GM18502 (cell line): ENCODE data around the gene PKDCC.
"Not testable (repeated sequence)": the region's sequence is repeated elsewhere in the genome, so short reads cannot be mapped to it uniquely, and the experiment has no call there.

Source experiments
- ATAC-seq: cut with Tn5 transposase; IDR thresholded peaks from one replicate; pipeline ENCODE4 v1.9.1; 2021; ENCODE audit warnings: mild to moderate bottlenecking; ENCODE audit not compliant: unreplicated experiment, poor library complexity

Gene PKDCC

DNA sequence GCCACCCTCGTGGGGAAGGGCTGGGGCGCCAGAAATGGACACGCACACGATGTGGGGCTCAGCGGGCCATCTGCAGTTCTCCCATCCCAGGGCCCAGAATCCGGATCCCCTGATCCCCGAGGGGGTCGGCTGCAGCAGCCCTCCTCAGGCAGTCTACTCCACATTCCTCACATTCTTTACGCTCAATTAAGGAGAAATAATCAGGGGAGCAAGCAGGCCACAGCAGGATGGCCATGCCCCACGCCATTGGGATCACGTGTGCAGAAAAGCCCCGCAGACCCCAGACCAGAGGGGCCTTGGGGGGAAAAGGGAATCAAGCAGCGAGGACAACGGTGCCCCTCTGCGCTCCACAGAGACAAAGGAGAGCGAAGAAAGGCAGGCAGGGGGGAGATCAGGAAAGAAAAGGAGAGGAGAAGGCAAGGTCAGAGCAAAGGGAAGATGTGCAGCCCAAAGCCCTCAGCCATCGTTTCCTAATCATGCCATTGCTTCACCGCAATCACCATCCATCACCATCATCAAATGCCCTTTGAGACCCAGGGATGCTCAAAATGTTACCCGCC is 17.5 kb upstream of the PKDCC start:
- ATAC-seq = no peak

DNA sequence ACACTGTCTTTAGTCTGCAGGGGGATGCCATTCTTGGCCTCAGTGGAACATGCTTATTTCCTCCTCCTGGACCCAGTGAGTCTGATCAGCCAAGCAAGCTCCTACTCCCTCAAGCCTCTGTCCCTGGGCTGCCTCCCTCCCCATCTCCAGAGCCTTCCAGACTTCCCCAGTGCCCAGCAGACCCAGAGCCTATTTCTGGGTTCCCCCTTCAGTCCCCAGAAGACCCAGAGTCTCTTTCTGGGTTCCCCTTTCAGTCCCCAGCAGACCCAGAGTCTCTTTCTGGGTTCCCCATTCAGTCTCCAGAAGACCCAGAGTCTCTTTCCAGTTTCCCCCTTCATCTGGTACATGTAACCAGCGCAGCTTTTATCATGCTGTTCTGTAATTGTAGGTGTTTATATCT is 17.0 kb upstream of the PKDCC start:
- no peak for ATAC-seq

DNA sequence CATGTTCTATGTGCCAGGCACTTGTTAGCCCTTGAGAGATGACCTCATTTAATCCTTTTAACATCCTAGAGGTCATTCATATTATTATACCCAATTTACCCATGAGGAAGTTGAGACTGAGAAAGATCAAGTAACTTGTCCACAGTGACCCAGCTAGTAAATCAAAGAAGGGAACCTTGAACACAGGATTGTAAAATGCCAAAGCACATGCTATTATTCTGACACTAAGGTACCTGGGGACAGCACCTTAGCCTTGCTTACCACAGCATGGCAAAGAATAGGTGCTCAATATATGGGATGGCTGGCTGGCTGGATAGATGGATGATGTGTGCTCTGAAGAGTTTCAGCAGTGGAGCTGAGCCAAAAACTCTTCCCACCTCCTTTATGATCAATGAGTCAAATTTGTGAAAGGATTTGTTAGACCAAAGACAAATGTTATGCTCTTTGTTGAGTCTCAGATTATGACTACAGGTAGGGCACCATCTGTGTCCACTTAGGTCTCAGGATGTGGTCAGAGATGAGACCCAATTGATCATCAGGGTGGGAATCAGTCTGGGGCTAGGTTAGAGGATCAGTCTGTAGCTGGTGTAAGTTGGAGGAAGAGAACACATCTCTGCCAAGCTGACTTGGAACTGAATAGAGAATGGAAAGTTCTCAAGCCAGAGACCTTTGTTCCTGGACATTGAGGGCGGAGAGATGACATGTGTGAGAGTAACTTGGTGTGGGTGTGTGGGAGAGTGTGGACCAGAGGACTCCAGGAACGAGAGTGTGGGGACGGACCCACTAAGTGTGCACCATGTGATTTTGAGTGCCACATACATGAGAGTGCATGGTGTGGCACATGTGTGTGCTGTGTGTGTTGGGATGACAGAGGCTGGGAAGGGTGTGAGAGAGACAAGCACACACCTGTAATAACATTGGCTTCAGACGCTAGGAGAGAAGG is 16.3 kb upstream of the PKDCC start:
- ATAC-seq = no peak

DNA sequence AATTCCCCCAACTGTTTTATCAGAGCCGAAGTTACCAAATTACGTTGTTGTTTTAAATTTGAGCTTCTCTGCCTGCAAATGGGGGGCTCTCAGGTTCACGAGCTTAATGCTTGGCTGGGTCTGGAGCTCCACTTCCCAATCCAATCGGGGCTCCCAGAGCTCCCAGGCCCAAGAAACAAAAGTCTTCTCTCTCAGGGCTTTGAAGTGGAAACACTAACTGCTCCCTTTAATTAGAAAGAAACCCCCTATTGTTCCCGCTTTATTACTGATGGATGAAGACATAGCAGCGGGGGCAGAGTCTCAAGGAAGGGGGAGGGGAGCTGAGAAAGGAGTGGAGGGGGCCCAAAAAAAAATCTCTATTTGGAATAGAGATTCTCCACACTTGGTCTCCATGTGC is 15.6 kb upstream of the PKDCC start:
- no peak for ATAC-seq

DNA sequence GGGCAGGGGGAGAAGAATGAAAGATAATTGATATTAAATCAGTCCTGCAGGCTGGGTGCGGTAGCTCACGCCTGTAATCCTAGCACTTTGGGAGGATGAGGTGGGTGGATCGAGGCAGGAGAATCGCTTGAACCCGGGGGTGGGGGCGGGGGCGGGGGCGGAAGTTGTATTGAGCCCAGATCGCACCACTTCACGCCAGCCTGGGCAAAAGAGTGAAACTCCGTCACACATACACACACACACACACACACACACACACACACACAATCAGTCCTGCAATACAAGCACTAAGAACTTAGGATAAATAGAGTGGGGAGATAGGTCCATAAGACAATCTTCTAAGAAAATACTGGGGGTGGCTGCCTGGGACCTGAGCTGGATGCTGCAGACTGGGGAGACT is 15.1 kb upstream of the PKDCC start:
- no peak for ATAC-seq

DNA sequence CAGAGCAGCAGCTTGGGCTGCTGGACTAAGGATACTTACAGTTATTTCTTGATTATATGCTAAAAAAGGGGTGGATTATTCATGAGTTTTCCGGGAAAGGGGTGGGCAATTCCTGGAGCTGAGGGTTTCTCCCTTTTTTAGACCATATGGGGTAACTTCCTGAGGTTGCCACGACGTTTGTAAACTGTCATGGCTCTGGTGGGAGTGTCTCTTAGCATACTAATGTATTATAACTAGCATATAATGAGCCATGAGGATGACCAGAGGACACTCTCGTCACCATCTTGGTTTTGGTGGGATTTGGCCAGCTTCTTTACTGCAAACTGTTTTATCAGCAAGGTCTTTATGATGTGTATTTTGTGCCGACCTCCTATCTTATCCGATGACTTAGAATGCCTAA is 13.7 kb upstream of the PKDCC start:
- ATAC-seq = not testable (repeated sequence)

DNA sequence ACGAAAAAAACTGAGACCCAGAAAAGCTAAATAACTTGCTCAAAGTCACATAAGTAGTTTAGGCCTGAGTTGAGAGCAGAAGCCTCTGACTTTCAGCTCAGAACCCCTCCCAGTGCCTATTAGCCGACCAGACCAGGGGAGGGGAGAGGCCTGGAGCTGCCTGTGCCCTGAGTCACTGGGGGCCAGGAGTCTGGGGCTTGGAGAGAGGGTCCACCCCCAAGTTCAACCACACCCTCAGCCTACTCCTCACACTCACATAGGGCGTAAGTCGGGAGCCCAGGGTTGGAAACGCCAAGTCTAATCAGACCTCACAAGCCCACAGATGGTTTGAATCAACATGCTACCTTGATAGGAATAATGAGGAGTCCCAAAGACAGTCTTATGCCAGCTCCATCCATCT is 12.6 kb upstream of the PKDCC start:
- no peak for ATAC-seq

DNA sequence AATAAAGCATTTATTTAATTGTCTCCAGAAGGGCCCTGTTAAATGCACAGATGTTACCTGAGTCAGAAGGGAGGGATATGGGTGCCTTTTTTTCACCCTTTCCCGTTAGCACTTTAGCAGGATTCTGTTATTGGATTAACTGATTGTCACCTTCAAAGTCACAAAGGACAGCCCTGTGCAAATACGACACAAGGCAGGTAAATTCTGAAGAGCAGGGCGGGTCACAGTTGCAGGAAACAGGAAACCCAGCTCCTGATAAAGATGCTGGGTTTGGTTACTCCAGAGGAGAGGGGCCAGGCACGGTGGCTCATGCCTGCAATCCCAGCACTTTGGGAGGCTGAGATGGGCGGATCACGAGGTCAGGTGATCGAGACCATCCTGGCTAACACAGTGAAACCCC is 11.4 kb upstream of the PKDCC start:
- ATAC-seq = no peak

DNA sequence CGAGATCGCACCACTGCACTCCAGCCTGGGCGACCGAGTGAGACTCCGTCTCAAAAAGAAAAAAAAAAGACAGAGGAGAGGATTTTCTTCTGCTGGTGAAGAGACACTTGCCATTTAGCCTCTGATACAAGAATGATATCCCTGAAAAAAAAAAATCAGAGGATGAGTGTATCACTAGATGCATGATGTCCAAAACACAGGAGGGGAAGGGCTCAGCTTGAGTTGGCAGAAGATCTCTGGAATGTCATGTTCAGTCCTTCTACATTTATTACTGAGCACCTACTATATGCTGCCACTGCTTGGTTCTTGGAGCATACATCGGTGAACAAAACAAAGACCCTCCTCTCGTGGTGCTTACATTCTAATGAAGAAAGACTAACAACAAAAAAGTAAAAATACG is 10.9 kb upstream of the PKDCC start:
- ATAC-seq = no peak

DNA sequence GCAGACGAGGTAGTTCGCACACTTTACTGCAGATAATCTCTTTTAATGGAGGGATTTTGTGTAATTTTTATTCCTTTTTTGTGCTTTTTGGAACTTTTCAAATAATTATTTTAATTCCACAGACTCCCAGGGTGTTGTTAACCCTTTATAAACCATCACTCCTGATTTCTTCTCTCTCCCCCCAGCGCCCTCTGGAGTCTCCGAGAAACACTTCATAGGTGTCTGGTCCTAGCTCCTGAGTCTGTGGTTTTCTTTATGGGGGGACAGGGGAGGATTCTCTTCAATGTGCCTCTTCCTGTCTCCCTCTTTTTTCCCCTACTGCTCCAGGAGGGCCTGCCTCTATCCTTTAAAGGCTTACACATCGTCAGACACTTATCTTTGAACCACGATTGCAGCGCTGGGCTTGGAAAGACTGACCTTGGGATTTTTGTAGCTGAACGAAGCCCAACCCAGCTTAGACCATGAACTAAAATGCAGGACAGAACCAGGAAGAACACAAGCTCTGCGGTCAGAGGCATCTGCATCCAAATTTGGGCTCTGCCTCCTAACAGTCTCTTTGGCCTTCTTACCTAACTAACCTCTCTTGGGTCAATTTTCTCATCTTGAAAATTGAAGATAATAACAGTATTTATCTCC is 7.1 kb upstream of the PKDCC start:
- ATAC-seq = no peak

DNA sequence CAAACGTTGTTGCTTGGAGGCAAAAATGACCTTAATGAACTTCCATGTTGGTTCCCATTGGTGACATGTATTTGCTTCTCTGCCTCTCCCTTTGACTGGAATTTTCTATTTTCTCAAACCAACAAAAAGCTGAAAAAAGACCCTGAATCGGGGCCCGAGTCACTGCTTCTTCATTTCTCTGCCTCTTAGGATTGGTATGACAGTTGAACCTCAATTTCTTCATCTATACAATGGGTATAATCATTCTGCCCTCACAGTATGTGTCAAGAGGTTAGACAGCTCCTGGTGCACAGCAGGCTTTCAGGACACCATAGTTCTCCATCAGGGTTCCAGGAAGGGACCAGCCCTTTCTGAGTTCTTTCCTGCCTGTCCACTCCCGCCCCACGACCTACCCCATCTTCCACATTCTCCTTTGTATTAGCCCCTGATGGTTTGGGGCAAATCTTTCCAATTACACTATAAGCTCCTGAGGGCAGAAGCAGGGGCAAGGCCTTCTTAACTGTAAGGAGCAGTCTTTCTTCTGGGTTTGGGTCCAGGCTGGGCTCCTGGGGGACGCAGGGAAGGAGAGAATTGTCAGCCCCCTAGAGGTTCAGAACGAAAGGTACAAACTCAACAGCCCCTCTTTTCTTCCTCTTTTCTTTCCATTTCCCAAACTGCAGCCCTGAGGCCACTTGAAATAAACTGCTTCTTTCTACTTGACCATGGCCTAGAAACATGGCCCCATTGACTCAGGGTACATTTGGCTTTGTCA is 6.3 kb upstream of the PKDCC start:
- ATAC-seq = no peak

DNA sequence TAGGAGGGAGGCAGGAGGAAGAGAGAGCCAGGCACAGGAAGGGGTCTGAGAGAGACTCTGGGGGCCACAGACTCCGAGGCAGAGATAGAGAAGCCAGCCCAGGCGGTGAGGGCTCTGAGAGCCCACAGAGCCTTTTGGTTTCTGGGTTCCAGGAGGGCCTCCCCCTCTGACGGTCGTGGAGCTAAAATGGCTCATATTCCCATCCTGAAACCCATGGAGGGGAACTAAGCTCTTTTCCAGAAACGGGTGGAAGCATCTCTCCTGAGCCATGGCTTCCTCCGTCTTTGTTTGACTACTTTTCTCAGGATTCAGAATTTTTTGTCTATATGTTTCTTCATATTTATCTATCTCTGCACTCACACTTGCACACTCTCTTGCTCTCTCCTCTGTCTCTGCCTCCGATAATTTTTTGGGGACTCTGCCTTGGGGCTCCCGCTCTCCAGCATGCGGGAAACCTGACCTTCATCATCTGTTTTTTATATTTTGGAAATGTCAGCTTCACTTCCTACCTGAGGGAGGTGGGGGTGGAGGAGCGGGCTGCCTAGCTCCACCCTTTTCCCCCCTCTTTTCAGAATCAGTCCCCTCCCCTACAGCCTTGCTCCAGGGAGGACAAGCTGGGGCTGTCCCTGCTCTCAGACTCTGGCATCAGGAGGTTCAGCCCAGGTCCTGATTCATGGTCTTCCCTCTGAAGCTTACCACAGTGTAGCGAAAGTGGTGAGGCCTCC is 5.0 kb upstream of the PKDCC start:
- no peak for ATAC-seq

DNA sequence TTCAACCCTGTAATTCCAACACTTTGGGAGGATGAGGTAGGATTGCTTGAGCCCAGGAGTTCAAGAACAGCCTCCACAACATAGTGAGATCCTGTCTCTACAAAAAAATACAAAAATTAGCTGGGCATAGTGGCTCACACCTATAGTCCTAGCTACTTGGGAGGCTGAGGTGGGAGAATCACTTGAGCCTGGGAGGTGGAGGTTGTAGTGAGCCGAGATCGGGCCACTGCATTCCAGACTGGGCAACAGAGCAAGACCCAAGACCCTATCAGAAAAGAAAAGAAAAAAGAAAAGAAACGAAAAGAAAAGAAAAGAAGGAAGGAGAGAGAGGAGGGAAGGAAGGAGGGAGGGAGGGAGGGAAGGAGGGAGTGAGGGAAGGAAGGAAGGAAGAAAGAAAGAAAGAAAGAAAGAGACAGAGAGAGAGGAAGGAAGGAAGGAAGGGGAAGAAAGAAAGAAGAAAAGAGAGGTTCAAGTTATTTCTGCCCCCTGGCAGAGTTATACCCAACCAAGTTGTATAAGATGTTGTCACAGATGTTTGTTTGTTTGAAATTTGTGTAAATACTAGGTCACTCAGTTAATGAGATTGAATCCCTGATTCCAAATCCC is 3.9 kb upstream of the PKDCC start:
- ATAC-seq = no peak

DNA sequence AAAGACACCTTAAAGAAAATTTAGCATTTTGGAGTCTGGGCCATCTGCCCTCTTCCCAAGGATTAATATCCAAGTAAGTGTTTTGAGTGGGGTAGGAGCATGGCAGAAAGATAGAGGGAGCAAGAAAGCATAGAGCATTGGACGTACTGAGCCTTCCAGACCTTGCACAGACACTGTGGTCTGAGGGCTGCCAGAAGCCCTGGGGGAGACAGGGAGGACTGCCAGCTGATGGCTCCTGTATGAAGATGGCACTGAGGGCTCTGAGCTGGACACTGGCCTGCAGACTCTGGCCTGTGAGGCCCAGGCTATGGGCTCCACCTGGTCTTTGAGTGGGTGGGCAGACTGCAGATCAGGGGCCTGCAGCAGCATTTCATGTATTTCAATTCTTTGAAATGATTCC is 2.9 kb upstream of the PKDCC start:
- no peak for ATAC-seq

DNA sequence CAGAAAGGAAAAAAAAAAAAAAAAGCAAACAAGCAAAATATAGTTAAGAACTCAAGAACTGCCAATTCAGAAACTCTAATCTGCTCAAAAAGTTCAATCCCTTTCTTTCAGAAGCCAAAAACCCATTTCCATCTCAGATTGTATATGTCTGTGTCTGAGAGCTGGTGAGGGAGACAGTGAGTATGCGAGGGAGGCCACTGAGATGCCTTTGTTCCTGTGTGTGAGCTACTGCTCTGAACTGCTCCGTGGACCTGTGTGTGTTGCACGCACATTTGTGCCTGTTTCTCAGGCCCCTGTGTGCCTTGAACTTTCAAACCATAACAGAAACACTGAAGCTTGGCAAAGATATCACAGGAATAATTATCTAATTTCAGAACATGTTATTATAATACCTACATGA is 2.5 kb upstream of the PKDCC start:
- ATAC-seq = no peak

DNA sequence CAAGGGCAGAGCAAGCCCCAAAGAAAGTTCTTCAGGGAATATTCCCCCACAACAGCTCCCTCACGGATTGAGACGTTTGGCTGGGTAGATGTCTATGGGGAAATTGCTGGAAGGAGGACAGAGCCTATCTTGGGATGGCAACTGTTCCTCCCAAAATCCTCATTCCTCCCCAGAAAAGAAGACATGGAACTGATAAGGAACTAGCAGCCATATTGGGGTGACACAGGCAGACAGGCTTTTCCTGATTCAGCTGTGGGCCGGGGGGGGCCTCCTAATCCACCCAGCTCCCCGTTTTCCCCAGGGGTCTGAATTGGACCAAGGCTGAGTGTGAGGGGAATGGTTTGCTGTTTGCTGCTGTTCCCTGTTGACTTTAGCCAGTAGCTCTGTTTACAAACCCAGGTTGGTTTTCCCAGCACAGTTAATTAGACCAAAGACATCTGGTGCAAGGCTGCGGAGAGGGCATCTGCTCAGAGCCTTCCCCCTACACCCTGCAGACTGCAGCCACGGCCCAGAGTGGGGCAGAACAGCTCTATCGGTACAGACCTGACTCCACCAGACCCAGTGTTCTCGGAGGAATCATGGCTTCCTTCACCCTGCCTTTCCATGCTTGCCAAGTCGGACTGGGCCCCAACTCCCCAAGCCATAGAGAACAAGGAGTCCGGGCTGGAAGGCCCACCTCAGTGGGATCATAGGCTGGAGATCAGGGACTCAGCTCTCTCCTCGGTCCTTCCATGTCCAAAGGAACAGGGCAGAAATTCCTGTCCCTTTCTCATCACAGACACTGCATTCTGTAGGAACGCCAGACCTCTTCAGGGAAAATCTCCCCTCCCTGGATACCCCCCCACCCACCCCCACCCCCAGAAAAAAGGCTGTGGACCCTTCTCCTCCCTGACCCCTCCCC is 1.7 kb upstream of the PKDCC start:
- no peak for ATAC-seq

DNA sequence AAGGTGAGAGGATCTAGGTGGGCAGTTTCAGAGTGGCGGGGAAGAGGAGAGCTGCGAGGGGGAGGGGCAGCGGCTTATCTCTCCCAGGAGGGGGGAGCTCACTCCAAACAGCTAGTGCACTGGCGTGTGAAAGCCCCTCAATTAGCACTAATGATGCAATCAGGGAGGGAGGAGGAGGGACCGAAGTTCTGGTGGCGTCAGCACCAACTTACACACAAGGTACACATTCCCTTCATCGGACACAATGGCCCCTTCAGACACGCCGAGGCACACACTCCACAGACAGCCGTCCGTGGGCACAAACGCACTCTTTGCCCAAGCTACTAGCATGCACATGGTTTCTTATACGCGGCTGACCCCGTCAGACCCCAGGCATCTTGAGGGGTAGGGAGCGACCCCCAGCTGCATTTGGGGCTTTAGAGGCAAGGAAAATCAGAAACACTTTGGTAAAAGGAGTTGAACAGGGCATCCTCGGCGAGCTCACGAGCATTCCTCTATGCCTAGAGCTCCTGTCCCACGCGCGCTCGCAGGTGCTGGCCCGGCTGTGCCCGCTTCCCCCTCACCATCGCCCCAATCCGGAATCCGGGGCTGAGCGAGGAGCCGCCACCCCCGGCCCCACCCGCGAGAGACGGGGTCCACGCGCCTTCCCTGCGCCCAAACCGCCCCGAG is 868 bp upstream of the PKDCC start:
- ATAC-seq = peak; percentile 5
